Ishikawa (cell line): ENCODE measurements around the gene C17orf114.

Source experiments
- CEBPB ChIP-seq: IDR thresholded peaks from 2 replicates; pipeline ENCODE4 v1.6.1; 2012
- CREB1 ChIP-seq: IDR thresholded peaks from 2 replicates; pipeline ENCODE4 v1.6.1; 2012; ENCODE audit warnings: low read depth
- EGR1 ChIP-seq: IDR thresholded peaks from 2 replicates; pipeline ENCODE4 v1.6.1; 2012
- EP300 ChIP-seq: IDR thresholded peaks from 2 replicates; pipeline ENCODE4 v1.6.1; 2012; ENCODE audit warnings: borderline replicate concordance
- FOXM1 ChIP-seq: IDR thresholded peaks from 2 replicates; pipeline ENCODE4 v1.6.1; 2012; ENCODE audit warnings: low read depth, borderline replicate concordance
- NFIC ChIP-seq: IDR thresholded peaks from 2 replicates; pipeline ENCODE4 v1.6.1; 2012
- RAD21 ChIP-seq: IDR thresholded peaks from 2 replicates; pipeline ENCODE4 v1.6.1; 2012; ENCODE audit warnings: low read depth
- REST ChIP-seq: IDR thresholded peaks from 2 replicates; pipeline ENCODE4 v1.6.1; 2012; ENCODE audit warnings: low read depth, mild to moderate bottlenecking
- TAF1 ChIP-seq: IDR thresholded peaks from 2 replicates; pipeline ENCODE4 v1.6.1; 2012; ENCODE audit warnings: low read depth, mild to moderate bottlenecking
- TCF12 ChIP-seq: IDR thresholded peaks from 2 replicates; pipeline ENCODE4 v1.6.1; 2012; ENCODE audit warnings: low read depth
- TEAD4 ChIP-seq: IDR thresholded peaks from 2 replicates; pipeline ENCODE4 v1.6.1; 2012
- YY1 ChIP-seq: IDR thresholded peaks from 2 replicates; pipeline ENCODE4 v1.6.1; 2012; ENCODE audit warnings: low read depth
- TF ChIP-seq, protein P1 (sequence below): IDR thresholded peaks from 2 replicates; pipeline ENCODE4 v1.6.1; 2012
- TF ChIP-seq, protein P2 (sequence below): IDR thresholded peaks from 2 replicates; pipeline ENCODE4 v1.6.1; 2012

DNA sequence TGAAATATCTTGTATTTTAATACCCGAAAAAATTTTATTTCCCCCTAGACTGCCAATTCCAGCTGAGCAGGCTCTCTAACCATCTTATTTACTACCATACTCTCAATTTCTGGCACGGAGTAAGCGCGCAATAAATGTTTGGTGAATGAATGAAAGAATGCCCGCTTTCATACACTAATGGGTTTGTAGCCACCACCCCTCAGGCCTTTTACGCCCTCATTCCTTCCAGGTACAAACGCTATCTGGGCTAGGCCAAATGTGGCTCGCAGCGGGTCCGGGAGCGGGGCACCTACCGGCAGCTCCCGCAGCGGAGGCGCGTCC, 4.3 kb upstream of the C17orf114 start:
- TF ChIP-seq NFIC = no peak
- no peak for TF ChIP-seq EP300
- no peak for TF ChIP-seq RAD21
- no peak for TF ChIP-seq TAF1
- no peak for TF ChIP-seq TEAD4
- TF ChIP-seq, protein P1, sequence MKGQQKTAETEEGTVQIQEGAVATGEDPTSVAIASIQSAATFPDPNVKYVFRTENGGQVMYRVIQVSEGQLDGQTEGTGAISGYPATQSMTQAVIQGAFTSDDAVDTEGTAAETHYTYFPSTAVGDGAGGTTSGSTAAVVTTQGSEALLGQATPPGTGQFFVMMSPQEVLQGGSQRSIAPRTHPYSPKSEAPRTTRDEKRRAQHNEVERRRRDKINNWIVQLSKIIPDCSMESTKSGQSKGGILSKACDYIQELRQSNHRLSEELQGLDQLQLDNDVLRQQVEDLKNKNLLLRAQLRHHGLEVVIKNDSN = no peak
- TF ChIP-seq TCF12 = no peak
- no peak for TF ChIP-seq YY1
- no peak for TF ChIP-seq FOXM1
- TF ChIP-seq, protein P2, sequence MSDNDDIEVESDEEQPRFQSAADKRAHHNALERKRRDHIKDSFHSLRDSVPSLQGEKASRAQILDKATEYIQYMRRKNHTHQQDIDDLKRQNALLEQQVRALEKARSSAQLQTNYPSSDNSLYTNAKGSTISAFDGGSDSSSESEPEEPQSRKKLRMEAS = no peak
- TF ChIP-seq CEBPB = no peak
- no peak for TF ChIP-seq REST
- no peak for TF ChIP-seq CREB1
- TF ChIP-seq EGR1 = no peak
